Activated T-cell treated with anti-CD3 and anti-CD28 coated beads, Interleukin-2, amount 50 U/mL, for 24 hours (primary cell): ENCODE measurements around the gene TOE1.
A peak's percentile ranks its signal among the peaks of the same experiment; 100 is the strongest.

Source experiments
- DNase-seq: peaks from one replicate; pipeline ENCODE4 v3.0.0-alpha.2; 2020
- H3K27ac Mint-ChIP-seq: 2 replicates; pipeline ENCODE4 v1.8.0; 2020; ENCODE audit warnings: mild to moderate bottlenecking, mixed read lengths
- H3K27me3 Mint-ChIP-seq: 2 replicates; pipeline ENCODE4 v1.8.0; 2020; ENCODE audit warnings: mixed read lengths
- H3K36me3 Mint-ChIP-seq: 2 replicates; pipeline ENCODE4 v1.8.0; 2020; ENCODE audit warnings: low read depth, mixed read lengths
- H3K4me1 Mint-ChIP-seq: 2 replicates; pipeline ENCODE4 v1.8.0; 2020; ENCODE audit warnings: low read depth, mixed read lengths
- H3K4me3 Mint-ChIP-seq: 2 replicates; pipeline ENCODE4 v1.8.0; 2020; ENCODE audit warnings: mild to moderate bottlenecking, moderate library complexity, mixed read lengths
- H3K9me3 Mint-ChIP-seq: 2 replicates; pipeline ENCODE4 v1.8.0; 2020; ENCODE audit warnings: mixed read lengths

The TOE1 gene

GRCh38 chr1:45334308-45335245 lies 5.4 kb upstream of the TOE1 start:
- H3K9me3 Mint-ChIP-seq, result no peaks in the 10 kb centered on the region
- H3K27ac Mint-ChIP-seq, result peak overlapping the region; percentile 42
- H3K4me3 Mint-ChIP-seq, result no peak overlapping the region
- H3K27me3 Mint-ChIP-seq, result no peaks in the 10 kb centered on the region
- peaks cover 71% of the 10 kb centered on the region for H3K36me3 Mint-ChIP-seq
- DNase-seq, result no peak
- H3K4me1 Mint-ChIP-seq, result peaks cover 38% of the 10 kb centered on the region

- H3K27ac Mint-ChIP-seq, result no peak overlapping the region
Observed at GRCh38 chr1:45335855-45336324, 4.1 kb upstream of the TOE1 start.

GRCh38 chr1:45337630-45338325 lies 2.2 kb upstream of the TOE1 start:
- Mint-ChIP-seq H3K27ac (peak overlapping the region; percentile 64), H3K27me3 (no peaks in the 10 kb centered on the region), H3K4me1 (peaks cover 52% of the 10 kb centered on the region), H3K9me3 (no peaks in the 10 kb centered on the region), H3K4me3 (peak overlapping the region; percentile 99), H3K36me3 (peaks cover 74% of the 10 kb centered on the region)
- no peak for DNase-seq

More at GRCh38 chr1:45335855-45336324, 4.1 kb upstream of the TOE1 start:
- Mint-ChIP-seq H3K9me3 (no peaks in the 10 kb centered on the region), H3K27me3 (no peaks in the 10 kb centered on the region), H3K4me3 (no peak overlapping the region), H3K4me1 (peaks cover 36% of the 10 kb centered on the region), H3K36me3 (peaks cover 70% of the 10 kb centered on the region)
- no peak for DNase-seq

GRCh38 chr1:45340816-45341466 lies 971 bp downstream of the TOE1 start:
- Mint-ChIP-seq H3K27me3 (no peaks in the 10 kb centered on the region), H3K4me1 (peaks cover 54% of the 10 kb centered on the region), H3K27ac (peak overlapping the region; percentile 99), H3K4me3 (peak overlapping the region; percentile 99), H3K36me3 (peaks cover 85% of the 10 kb centered on the region), H3K9me3 (no peaks in the 10 kb centered on the region)
- peak; percentile 51 for DNase-seq

GRCh38 chr1:45344499-45344898 lies 4.5 kb downstream of the TOE1 start:
- Mint-ChIP-seq H3K9me3 (no peaks in the 10 kb centered on the region), H3K27ac (peak overlapping the region; percentile 36), H3K4me1 (peaks cover 39% of the 10 kb centered on the region), H3K27me3 (no peaks in the 10 kb centered on the region), H3K4me3 (no peak overlapping the region), H3K36me3 (peaks cover 75% of the 10 kb centered on the region)
- DNase-seq, result no peak

- Mint-ChIP-seq H3K27ac (peak overlapping the region; percentile 75), H3K27me3 (no peaks in the 10 kb centered on the region), H3K9me3 (no peaks in the 10 kb centered on the region), H3K36me3 (peaks cover 71% of the 10 kb centered on the region), H3K4me1 (peaks cover 37% of the 10 kb centered on the region), H3K4me3 (no peak overlapping the region)
- no peak for DNase-seq
Observed at GRCh38 chr1:45345014-45345413, 5.0 kb downstream of the TOE1 start.

GRCh38 chr1:45346473-45346872 lies 6.5 kb downstream of the TOE1 start:
- H3K27me3 Mint-ChIP-seq, result no peaks in the 10 kb centered on the region
- peaks cover 56% of the 10 kb centered on the region for H3K36me3 Mint-ChIP-seq
- H3K4me3 Mint-ChIP-seq, result no peak overlapping the region
- no peaks in the 10 kb centered on the region for H3K9me3 Mint-ChIP-seq
- H3K27ac Mint-ChIP-seq, result peak overlapping the region; percentile 53
- DNase-seq, result no peak
- H3K4me1 Mint-ChIP-seq, result peaks cover 34% of the 10 kb centered on the region

GRCh38 chr1:45348020-45348419 lies 8.1 kb downstream of the TOE1 start:
- Mint-ChIP-seq H3K27ac (peak overlapping the region; percentile 20), H3K27me3 (no peaks in the 10 kb centered on the region), H3K4me1 (peaks cover 18% of the 10 kb centered on the region), H3K4me3 (no peak overlapping the region), H3K36me3 (peaks cover 41% of the 10 kb centered on the region), H3K9me3 (no peaks in the 10 kb centered on the region)
- DNase-seq, result no peak

GRCh38 chr1:45348609-45348965 lies 8.6 kb downstream of the TOE1 start:
- peaks cover 35% of the 10 kb centered on the region for H3K36me3 Mint-ChIP-seq
- no peaks in the 10 kb centered on the region for H3K9me3 Mint-ChIP-seq
- no peaks in the 10 kb centered on the region for H3K27me3 Mint-ChIP-seq
- no peak overlapping the region for H3K4me3 Mint-ChIP-seq
- H3K27ac Mint-ChIP-seq, result peak overlapping the region; percentile 6
- H3K4me1 Mint-ChIP-seq, result peaks cover 14% of the 10 kb centered on the region
- DNase-seq, result no peak

- no peaks in the 10 kb centered on the region for H3K27me3 Mint-ChIP-seq
- peaks cover 10% of the 10 kb centered on the region for H3K4me1 Mint-ChIP-seq
- H3K9me3 Mint-ChIP-seq, result no peaks in the 10 kb centered on the region
- H3K4me3 Mint-ChIP-seq, result no peak overlapping the region
- H3K36me3 Mint-ChIP-seq, result peaks cover 30% of the 10 kb centered on the region
- DNase-seq, result no peak
- H3K27ac Mint-ChIP-seq, result peak overlapping the region; percentile 55
Observed at GRCh38 chr1:45348966-45349677, 9.2 kb downstream of the TOE1 start.

GRCh38 chr1:45351508-45351907 lies 11.5 kb downstream of the TOE1 start:
- H3K27me3 Mint-ChIP-seq, result no peaks in the 10 kb centered on the region
- H3K27ac Mint-ChIP-seq, result no peak overlapping the region
- no peak for DNase-seq
- peaks cover 6% of the 10 kb centered on the region for H3K36me3 Mint-ChIP-seq
- H3K4me3 Mint-ChIP-seq, result no peak overlapping the region
- no peaks in the 10 kb centered on the region for H3K9me3 Mint-ChIP-seq
- H3K4me1 Mint-ChIP-seq, result peaks cover 5% of the 10 kb centered on the region

GRCh38 chr1:45353685-45354084 lies 13.7 kb downstream of the TOE1 start:
- no peaks in the 10 kb centered on the region for H3K27me3 Mint-ChIP-seq
- peaks cover 5% of the 10 kb centered on the region for H3K4me1 Mint-ChIP-seq
- no peak overlapping the region for H3K4me3 Mint-ChIP-seq
- H3K9me3 Mint-ChIP-seq, result no peaks in the 10 kb centered on the region
- no peak overlapping the region for H3K27ac Mint-ChIP-seq
- DNase-seq, result no peak
- no peaks in the 10 kb centered on the region for H3K36me3 Mint-ChIP-seq

- DNase-seq, result no peak
- Mint-ChIP-seq H3K27ac (no peak overlapping the region), H3K4me3 (no peak overlapping the region), H3K36me3 (no peaks in the 10 kb centered on the region), H3K27me3 (no peaks in the 10 kb centered on the region), H3K4me1 (peaks cover under 1% of the 10 kb centered on the region), H3K9me3 (no peaks in the 10 kb centered on the region)
Observed at GRCh38 chr1:45354838-45355237, 14.9 kb downstream of the TOE1 start.

GRCh38 chr1:45355683-45356082 lies 15.7 kb downstream of the TOE1 start:
- H3K9me3 Mint-ChIP-seq, result no peaks in the 10 kb centered on the region

More at GRCh38 chr1:45355683-45356082, 15.7 kb downstream of the TOE1 start:
- Mint-ChIP-seq H3K4me1 (peaks cover 5% of the 10 kb centered on the region), H3K27ac (no peak overlapping the region), H3K27me3 (no peaks in the 10 kb centered on the region), H3K36me3 (no peaks in the 10 kb centered on the region), H3K4me3 (no peak overlapping the region)
- DNase-seq, result no peak
